HCT116 (cell line): ENCODE results near the gene LBHD1.

Experiments used
- ATF3 ChIP-seq: IDR thresholded peaks from 2 replicates; pipeline ENCODE4 v1.6.1; 2012
- CEBPB ChIP-seq: IDR thresholded peaks from 2 replicates; pipeline ENCODE4 v1.6.1; 2012; ENCODE audit warnings: low read depth
- CTCF ChIP-seq, 3 experiments: fragments of 200-600 bp in 1 of 3; sonication (generic) in 1 of 3; IDR thresholded peaks in 2 of 3; conservative IDR thresholded peaks in 1 of 3; 2 replicates each; pipeline ENCODE4 v1.5.1; 2012 to 2017; ENCODE audit warnings: low read depth in 2 of 3, low read length in 2 of 3, antibody characterized with exemption in 1 of 3, borderline replicate concordance in 1 of 3, control low read depth in 1 of 3, mild to moderate bottlenecking in 1 of 3, mixed read lengths in 1 of 3, mixed run types in 1 of 3, moderate library complexity in 1 of 3; ENCODE audit not compliant: insufficient read depth in 1 of 3
- ELF1 ChIP-seq: IDR thresholded peaks from 2 replicates; pipeline ENCODE4 v1.6.1; 2012; ENCODE audit warnings: low read depth, borderline replicate concordance
- EZH2phosphoT487 ChIP-seq: fragments of 200-600 bp; IDR thresholded peaks from 2 replicates; pipeline ENCODE4 v1.6.1; 2018; ENCODE audit warnings: antibody characterized with exemption, borderline replicate concordance
- JUND ChIP-seq: IDR thresholded peaks from 2 replicates; pipeline ENCODE4 v1.6.1; 2012
- POLR2A ChIP-seq: IDR thresholded peaks from 2 replicates; pipeline ENCODE4 v1.7.0; 2011; ENCODE audit warnings: borderline replicate concordance; ENCODE audit not compliant: insufficient read depth, insufficient read length; ENCODE audit errors: extremely low read depth
- POLR2AphosphoS5 ChIP-seq: IDR thresholded peaks from 2 replicates; pipeline ENCODE4 v1.6.1; 2011; ENCODE audit warnings: mild to moderate bottlenecking, low read depth, low read length, moderate library complexity
- SP1 ChIP-seq: IDR thresholded peaks from 2 replicates; pipeline ENCODE4 v1.6.1; 2012; ENCODE audit warnings: low read depth
- ZNF274 ChIP-seq: fragments of 200-500 bp; sonication (Bioruptor generic); IDR thresholded peaks from 2 replicates; pipeline ENCODE4 v1.6.1; 2014; ENCODE audit warnings: mild to moderate bottlenecking, low read depth, low read length, inconsistent platforms

GRCh38 chr11:62687508-62688396, 15.7 kb upstream of the LBHD1 start:
- no peak for TF ChIP-seq CTCF (IDR thresholded peaks at IDR 0.05 in 2 of 3, conservative IDR thresholded peaks at IDR 0.05 in 1 of 3; ENCODE audit: borderline replicate concordance in 1 of 3, insufficient read depth in 1 of 3, low read depth in 2 of 3, low read length in 2 of 3)
- no peak for TF ChIP-seq JUND
- TF ChIP-seq POLR2AphosphoS5: no peak
- TF ChIP-seq CEBPB: no peak
- TF ChIP-seq SP1: no peak
- no peak for TF ChIP-seq EZH2phosphoT487
- no peak for TF ChIP-seq ATF3
- TF ChIP-seq POLR2A: no peak
- TF ChIP-seq ELF1: no peak
- no peak for TF ChIP-seq ZNF274
